Measurements from ENCODE around the gene PCNX3. TPM values are rescaled to one million over a fixed set of nuclear protein-coding genes. Genes with fewer than 3 reads are reported as not detected.

Gene PCNX3
- total and polyA plus RNA-seq, 2 of the 13 experiments (the other 11 are each of a cell fraction or from before 2014, with no cell fraction given) = 16.2 to 23.0 TPM

- TF ChIP-seq MNT (IDR thresholded peaks at IDR 0.05) (no peak), U2AF2 (IDR thresholded peaks at IDR 0.05; ENCODE audit: low read depth, low read length) (no peak), ZBTB2 (CRISPR knock-in tag; IDR thresholded peaks at IDR 0.05; ENCODE audit: low read depth) (peak; percentile 86), SRY (CRISPR knock-in tag; IDR thresholded peaks at IDR 0.05) (no peak), EHMT2 (IDR thresholded peaks at IDR 0.05; ENCODE audit: borderline replicate concordance, low read depth, low read length) (no peak), PLRG1 (conservative IDR thresholded peaks at IDR 0.05) (no peak), SRF (IDR thresholded peaks at IDR 0.05; ENCODE audit: low read depth, low read length) (no peak), ZNF343 (CRISPR knock-in tag; IDR thresholded peaks at IDR 0.05) (no peak), ETV5 (CRISPR knock-in tag; IDR thresholded peaks at IDR 0.05; ENCODE audit: borderline replicate concordance) (peak; percentile 62; the same call in 1 of the 2 replicates), SALL2 (CRISPR knock-in tag; IDR thresholded peaks at IDR 0.05) (peak; percentile 55; the same call in 1 of the 2 replicates), TFDP2 (CRISPR knock-in tag; IDR thresholded peaks at IDR 0.05) (peak; percentile 37; the same call in 1 of the 2 replicates), REPIN1 (CRISPR knock-in tag; IDR thresholded peaks at IDR 0.05; ENCODE audit: borderline replicate concordance, low read depth) (no peak), CREBL2 (CRISPR knock-in tag; IDR thresholded peaks at IDR 0.05; ENCODE audit: borderline replicate concordance) (no peak), ZNF749 (CRISPR knock-in tag; IDR thresholded peaks at IDR 0.05; ENCODE audit: borderline replicate concordance) (no peak), ZNF30 (CRISPR knock-in tag; IDR thresholded peaks at IDR 0.05) (no peak), ZSCAN20 (CRISPR knock-in tag; IDR thresholded peaks at IDR 0.05; ENCODE audit: borderline replicate concordance) (no peak), ZNF878 (CRISPR knock-in tag; IDR thresholded peaks at IDR 0.05) (no peak), POGZ (CRISPR knock-in tag; IDR thresholded peaks at IDR 0.05) (0 out of 2 replicates have a peak, but pooled peaks have one; percentile 32), EED (CRISPR knock-in tag; IDR thresholded peaks at IDR 0.05) (no peak), ZNF598 (CRISPR knock-in tag; IDR thresholded peaks at IDR 0.05; ENCODE audit: borderline replicate concordance) (peak; percentile 67; the same call in 1 of the 2 replicates), ZNF274 (CRISPR knock-in tag; IDR thresholded peaks at IDR 0.05) (no peak), NPAS2 (CRISPR knock-in tag; IDR thresholded peaks at IDR 0.05; ENCODE audit: borderline replicate concordance) (no peak), MAFF (IDR thresholded peaks at IDR 0.05; ENCODE audit: low read depth, low read length) (no peak), RFXANK (CRISPR knock-in tag; IDR thresholded peaks at IDR 0.05) (no peak), TBL1XR1 (IDR thresholded peaks at IDR 0.05; ENCODE audit: borderline replicate concordance, low read length, partially characterized antibody) (no peak), ZNF512 (CRISPR knock-in tag; IDR thresholded peaks at IDR 0.05) (no peak)
Observed at GRCh38 chr11:65574109-65574810, 41.3 kb upstream of the PCNX3 start (continued).
